Measurements from ENCODE around the gene PINLYP.

GRCh38 chr19:43560687-43561086, 14.9 kb upstream of the PINLYP start:
- no peak for TF ChIP-seq GATA2 (IDR thresholded peaks at IDR 0.05; ENCODE audit: low read depth, low read length)
- TF ChIP-seq GATA3 (IDR thresholded peaks at IDR 0.05; ENCODE audit: low read depth, low read length), result no peak

Measured in SH-SY5Y (cell line).